Measurements from ENCODE around the gene SRSF4. TPM values are rescaled to one million over a fixed set of nuclear protein-coding genes. Genes with fewer than 3 reads are reported as not detected.

The SRSF4 gene
- total and polyA plus RNA-seq, 2 donors (not counting 1 experiment from before 2014, with no cell fraction given), result 48.4 to 93.5 TPM

DNA sequence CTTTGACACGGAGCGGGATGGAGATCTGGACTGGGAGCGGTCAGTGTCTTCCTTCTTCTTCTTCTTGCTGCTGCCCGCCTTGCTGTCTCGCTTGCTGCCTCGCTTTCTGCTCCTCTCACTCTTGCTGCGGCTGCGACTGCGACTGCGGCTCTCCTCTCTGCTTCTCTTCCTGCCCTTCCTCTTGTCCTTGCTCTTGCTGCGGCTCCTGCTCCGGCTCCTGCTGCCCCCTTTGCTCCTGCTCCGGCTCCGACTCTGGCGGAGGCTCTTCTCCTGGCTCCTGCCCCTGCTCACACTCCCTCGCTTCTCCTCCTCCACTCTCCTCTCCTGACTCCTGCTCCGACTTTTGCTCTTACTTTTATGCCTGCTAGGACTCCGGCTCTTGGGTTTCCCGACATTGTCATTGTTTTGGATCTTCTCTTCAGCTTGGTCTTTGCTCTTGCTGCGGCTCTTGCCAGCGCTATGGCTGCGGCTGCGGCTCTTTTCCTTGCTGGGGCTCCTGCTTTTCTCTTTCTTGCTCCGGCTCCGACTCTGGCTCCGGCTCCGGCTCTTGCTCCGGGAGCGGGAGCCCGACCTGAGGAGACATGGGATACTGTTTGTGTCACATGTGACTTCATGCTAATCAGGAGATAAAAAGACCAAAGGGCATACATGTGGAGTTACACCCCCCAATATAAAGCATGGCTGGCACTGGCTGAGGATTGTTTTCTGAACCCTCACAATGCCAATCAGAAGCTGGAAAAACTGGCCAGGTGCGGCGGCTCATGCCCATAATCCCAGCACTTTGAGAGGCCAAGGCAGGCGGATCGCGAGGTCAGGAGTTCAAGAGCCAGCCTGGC lies 32.8 kb downstream of the SRSF4 start:
- Histone ChIP-seq H3K27ac (ENCODE audit: low read length in 2 of 2) (no peak overlapping the region), H3K9me3 (ENCODE audit: control extremely low read depth in 1 of 3, control insufficient read depth in 2 of 3, insufficient read depth in 1 of 3, low read length in 2 of 3) (no peaks in the 10 kb centered on the region), H3K9ac (ENCODE audit: low read length) (no peak overlapping the region), H2AFZ (ENCODE audit: insufficient read depth, low read depth, low read length, poor library complexity, severe bottlenecking) (no peak overlapping the region), H3K4me2 (replicated peaks; ENCODE audit: low read depth, low read length, poor library complexity, severe bottlenecking) (no peak overlapping the region), H3K4me1 (ENCODE audit: control insufficient read depth in 2 of 2, insufficient read depth in 2 of 2, low read length in 2 of 2) (no peaks in the 10 kb centered on the region), H3K79me2 (ENCODE audit: control insufficient read depth, insufficient read depth, low read length) (no peaks in the 10 kb centered on the region), H3K27me3 (replicated peaks in 1 of 4; ENCODE audit: control extremely low read depth in 1 of 4, control insufficient read depth in 3 of 4, insufficient read depth in 4 of 4, low read length in 3 of 4) (no peaks in the 10 kb centered on the region), H3K4me3 (ENCODE audit: control extremely low read depth in 1 of 5, extremely low read depth in 1 of 5, insufficient read depth in 1 of 5, low read depth in 2 of 5, low read length in 4 of 5) (no peak overlapping the region), H4K20me1 (ENCODE audit: control insufficient read depth, insufficient read depth, low read length, poor library complexity, severe bottlenecking) (peaks cover 24% of the 10 kb centered on the region), H3K36me3 (replicated peaks in 1 of 2; ENCODE audit: control extremely low read depth in 1 of 2, control insufficient read depth in 1 of 2, extremely low read depth in 1 of 2, insufficient read depth in 2 of 2, low read length in 1 of 2) (peaks cover 8 to 70% of the 10 kb centered on the region in 2 experiments)
- H3K27ac Mint-ChIP-seq, result no peak overlapping the region
- no peak overlapping the region for H3K4me3 Mint-ChIP-seq
- ChIA-PET CTCF (interaction anchor here (0.8 kb wide), 1 partner anchor 19 kb away, joined by 3 read pairs; no protein-coding TSS in a partner anchor), POLR2A (no interaction called here)
- TF ChIP-seq EZH2 (IDR thresholded peaks at IDR 0.05; ENCODE audit: borderline replicate concordance, insufficient read depth, low read depth, low read length, poor library complexity, severe bottlenecking), result no peak
- TF ChIP-seq, protein P1, sequence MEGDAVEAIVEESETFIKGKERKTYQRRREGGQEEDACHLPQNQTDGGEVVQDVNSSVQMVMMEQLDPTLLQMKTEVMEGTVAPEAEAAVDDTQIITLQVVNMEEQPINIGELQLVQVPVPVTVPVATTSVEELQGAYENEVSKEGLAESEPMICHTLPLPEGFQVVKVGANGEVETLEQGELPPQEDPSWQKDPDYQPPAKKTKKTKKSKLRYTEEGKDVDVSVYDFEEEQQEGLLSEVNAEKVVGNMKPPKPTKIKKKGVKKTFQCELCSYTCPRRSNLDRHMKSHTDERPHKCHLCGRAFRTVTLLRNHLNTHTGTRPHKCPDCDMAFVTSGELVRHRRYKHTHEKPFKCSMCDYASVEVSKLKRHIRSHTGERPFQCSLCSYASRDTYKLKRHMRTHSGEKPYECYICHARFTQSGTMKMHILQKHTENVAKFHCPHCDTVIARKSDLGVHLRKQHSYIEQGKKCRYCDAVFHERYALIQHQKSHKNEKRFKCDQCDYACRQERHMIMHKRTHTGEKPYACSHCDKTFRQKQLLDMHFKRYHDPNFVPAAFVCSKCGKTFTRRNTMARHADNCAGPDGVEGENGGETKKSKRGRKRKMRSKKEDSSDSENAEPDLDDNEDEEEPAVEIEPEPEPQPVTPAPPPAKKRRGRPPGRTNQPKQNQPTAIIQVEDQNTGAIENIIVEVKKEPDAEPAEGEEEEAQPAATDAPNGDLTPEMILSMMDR (IDR thresholded peaks at IDR 0.05), result no peak
- no peaks in the 10 kb centered on the region for H3K4me1 Mint-ChIP-seq
- H3K9me3 Mint-ChIP-seq (ENCODE audit: insufficient read depth), result no peaks in the 10 kb centered on the region
- no peaks in the 10 kb centered on the region for H3K27me3 Mint-ChIP-seq
- DNase-seq (no peak), ATAC-seq (ENCODE audit: low read depth) (no peak)
- 98% methylated on average over 29 of the region's 35 CpGs for WGBS (ENCODE audit: insufficient coverage)
- intact Hi-C loops (cut with micrococcal nuclease), result no loop called here

DNA sequence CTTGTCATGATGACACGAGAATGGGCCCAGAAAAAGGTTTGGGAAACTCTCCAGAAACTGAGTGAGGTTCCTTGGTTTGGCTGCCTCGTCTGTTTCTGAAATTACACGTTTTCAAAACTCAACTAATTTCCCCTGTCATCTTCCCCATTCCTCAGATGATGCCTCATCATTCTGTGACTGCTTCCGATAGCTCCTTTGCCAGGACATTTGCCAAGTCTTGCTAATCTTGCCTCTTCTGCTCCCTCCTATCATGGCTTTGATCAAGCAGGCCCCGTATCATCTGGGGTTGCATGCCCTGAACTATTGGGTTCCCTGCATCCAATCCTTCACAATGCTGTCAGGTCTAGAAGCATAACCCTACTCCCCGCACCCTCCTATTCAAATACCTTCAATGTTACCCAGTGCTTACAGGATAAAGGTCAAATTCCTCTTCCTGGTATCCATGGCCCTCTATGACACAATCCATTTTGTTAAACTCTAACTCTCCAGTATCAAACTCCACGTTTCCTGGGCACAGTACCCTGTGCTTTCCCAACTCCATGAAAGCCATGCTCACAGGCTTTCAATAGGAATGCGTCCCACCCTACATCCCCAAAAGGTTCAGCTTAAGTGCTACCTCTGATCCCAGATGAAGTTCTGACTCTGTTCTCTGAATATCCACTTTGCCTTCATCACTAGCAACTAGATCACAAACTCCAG lies 35.8 kb downstream of the SRSF4 start:
- H2AFZ ChIP-seq (ENCODE audit: insufficient read depth, low read depth, low read length, poor library complexity, severe bottlenecking), result no peak overlapping the region
- no peak for TF ChIP-seq EZH2 (IDR thresholded peaks at IDR 0.05; ENCODE audit: borderline replicate concordance, insufficient read depth, low read depth, low read length, poor library complexity, severe bottlenecking)
- TF ChIP-seq, protein P1 (IDR thresholded peaks at IDR 0.05), result no peak
- DNase-seq (no peak), ATAC-seq (ENCODE audit: low read depth) (no peak)
- no peak overlapping the region for H3K9ac ChIP-seq (ENCODE audit: low read length)
- Mint-ChIP-seq H3K4me3 (no peak overlapping the region), H3K27me3 (no peaks in the 10 kb centered on the region), H3K9me3 (ENCODE audit: insufficient read depth) (no peaks in the 10 kb centered on the region), H3K27ac (no peak overlapping the region), H3K4me1 (peaks cover 3% of the 10 kb centered on the region)
- peaks cover 12% of the 10 kb centered on the region for H4K20me1 ChIP-seq (ENCODE audit: control insufficient read depth, insufficient read depth, low read length, poor library complexity, severe bottlenecking)
- POLR2A ChIA-PET, result no interaction called here
- peaks cover 8 to 41% of the 10 kb centered on the region in 2 experiments for H3K36me3 ChIP-seq (replicated peaks in 1 of 2; ENCODE audit: control extremely low read depth in 1 of 2, control insufficient read depth in 1 of 2, extremely low read depth in 1 of 2, insufficient read depth in 2 of 2, low read length in 1 of 2)
- H3K4me3 ChIP-seq (ENCODE audit: control extremely low read depth in 1 of 5, extremely low read depth in 1 of 5, insufficient read depth in 1 of 5, low read depth in 2 of 5, low read length in 4 of 5), result no peak overlapping the region
- intact Hi-C loops (cut with micrococcal nuclease), result no loop called here
- H3K9me3 ChIP-seq (ENCODE audit: control extremely low read depth in 1 of 3, control insufficient read depth in 2 of 3, insufficient read depth in 1 of 3, low read length in 2 of 3), result peaks cover 0 to 6% (median 0%) of the 10 kb centered on the region in 3 donors
- H3K79me2 ChIP-seq (ENCODE audit: control insufficient read depth, insufficient read depth, low read length), result no peaks in the 10 kb centered on the region
- CTCF ChIA-PET, result no interaction called here
- H3K4me2 ChIP-seq (replicated peaks; ENCODE audit: low read depth, low read length, poor library complexity, severe bottlenecking), result no peak overlapping the region
- 87% methylated on average over 8 of the region's 8 CpGs for WGBS (ENCODE audit: insufficient coverage)
- no peaks in the 10 kb centered on the region for H3K4me1 ChIP-seq (ENCODE audit: control insufficient read depth in 2 of 2, insufficient read depth in 2 of 2, low read length in 2 of 2)
- no peaks in the 10 kb centered on the region for H3K27me3 ChIP-seq (replicated peaks in 1 of 4; ENCODE audit: control extremely low read depth in 1 of 4, control insufficient read depth in 3 of 4, insufficient read depth in 4 of 4, low read length in 3 of 4)
- no peak overlapping the region for H3K27ac ChIP-seq (ENCODE audit: low read length in 2 of 2)
